OCI-LY1 (cell line): ENCODE data around the gene MTCL3.

Source experiments
- H2AFZ ChIP-seq: fragments of 200-600 bp; sonication (generic), shearing (Covaris generic); 2 replicates; pipeline ENCODE4 v1.6.0; 2014; ENCODE audit warnings: antibody characterized with exemption, mild to moderate bottlenecking, low read length
- H3F3A ChIP-seq: fragments of 200-600 bp; sonication (generic), shearing (Covaris generic); 2 replicates; pipeline ENCODE4 v1.6.0; 2014; ENCODE audit warnings: mild to moderate bottlenecking, antibody characterized with exemption, low read length, moderate library complexity; ENCODE audit not compliant: insufficient read depth
- H3K27ac ChIP-seq: fragments of 200-600 bp; sonication (generic); 2 replicates; pipeline ENCODE4 v1.5.1; 2014; ENCODE audit warnings: low read length, mixed run types, mild to moderate bottlenecking, low read depth; ENCODE audit not compliant: poor library complexity, severe bottlenecking
- H3K27me3 ChIP-seq: fragments of 200-600 bp; sonication (generic); 2 replicates; pipeline ENCODE4 v1.6.0; 2014; ENCODE audit warnings: antibody characterized with exemption, mild to moderate bottlenecking, low read length, moderate library complexity; ENCODE audit not compliant: insufficient read depth
- H3K36me3 ChIP-seq: fragments of 200-600 bp; sonication (generic); 2 replicates; pipeline ENCODE4 v1.6.1; 2014; ENCODE audit warnings: mild to moderate bottlenecking, antibody characterized with exemption, low read length, moderate library complexity, mixed read lengths; ENCODE audit not compliant: insufficient read depth
- H3K4me1 ChIP-seq: fragments of 200-600 bp; sonication (generic); 2 replicates; pipeline ENCODE4 v1.5.1; 2014; ENCODE audit warnings: mild to moderate bottlenecking, low read length, moderate library complexity; ENCODE audit not compliant: insufficient read depth, severe bottlenecking
- H3K4me2 ChIP-seq: fragments of 200-600 bp; sonication (generic), shearing (Covaris generic); 2 replicates; pipeline ENCODE4 v1.6.1; 2014; ENCODE audit warnings: low read length
- H3K4me3 ChIP-seq: fragments of 200-600 bp; sonication (generic); 2 replicates; pipeline ENCODE4 v1.5.1; 2014; ENCODE audit warnings: low read length, low read depth, mild to moderate bottlenecking, mixed read lengths; ENCODE audit not compliant: poor library complexity, severe bottlenecking
- H3K79me2 ChIP-seq: fragments of 200-600 bp; shearing (Covaris generic); 2 replicates; pipeline ENCODE4 v1.6.1; 2016; ENCODE audit warnings: mixed run types, low read length, mixed read lengths; ENCODE audit not compliant: insufficient read depth
- H3K9ac ChIP-seq: fragments of 200-600 bp; sonication (generic), shearing (Covaris generic); 2 replicates; pipeline ENCODE4 v1.6.1; 2014; ENCODE audit warnings: mild to moderate bottlenecking, low read length, mixed read lengths
- H3K9me2 ChIP-seq: fragments of 200-600 bp; sonication (generic), shearing (Covaris generic); 2 replicates; pipeline ENCODE4 v1.6.1; 2014; ENCODE audit warnings: low read depth, mild to moderate bottlenecking, low read length, mixed read lengths
- H3K9me3 ChIP-seq: fragments of 200-600 bp; shearing (Covaris generic); 2 replicates; pipeline ENCODE4 v1.6.1; 2014; ENCODE audit warnings: low read length, mixed read lengths
- H4K20me1 ChIP-seq: fragments of 200-600 bp; sonication (generic), shearing (Covaris generic); 2 replicates; pipeline ENCODE4 v1.6.0; 2016; ENCODE audit warnings: mild to moderate bottlenecking, low read length; ENCODE audit not compliant: insufficient read depth
- CTCF ChIP-seq: fragments of 200-600 bp; sonication (generic), shearing (Covaris generic); IDR thresholded peaks from 2 replicates; pipeline ENCODE4 v1.5.1; 2017; ENCODE audit warnings: mild to moderate bottlenecking, antibody characterized with exemption, low read length, moderate library complexity, mixed read lengths
- EZH2 ChIP-seq: fragments of 200-600 bp; sonication (generic), shearing (Covaris generic); IDR thresholded peaks from 2 replicates; pipeline ENCODE4 v1.8.0; 2017; ENCODE audit warnings: borderline replicate concordance, mixed run types, mild to moderate bottlenecking, antibody characterized with exemption, low read length, moderate library complexity, mixed read lengths

The MTCL3 gene

GRCh38 chr6:127439718-127440117, 79.4 kb downstream of the MTCL3 start:
- TF ChIP-seq CTCF = no peak
- Histone ChIP-seq H4K20me1 (no peaks in the 10 kb centered on the region), H2AFZ (no peak overlapping the region), H3K4me1 (no peaks in the 10 kb centered on the region), H3K79me2 (no peaks in the 10 kb centered on the region), H3K9me2 (no peaks in the 10 kb centered on the region), H3K9me3 (no peaks in the 10 kb centered on the region), H3K9ac (no peak overlapping the region), H3K4me2 (no peak overlapping the region), H3K36me3 (no peaks in the 10 kb centered on the region), H3K27ac (no peak overlapping the region), H3K4me3 (no peak overlapping the region), H3F3A (no peaks in the 10 kb centered on the region), H3K27me3 (no peaks in the 10 kb centered on the region)

- Histone ChIP-seq H2AFZ (no peak overlapping the region), H3K4me3 (no peak overlapping the region), H3K9ac (no peak overlapping the region), H3K4me2 (no peak overlapping the region), H3K9me2 (no peaks in the 10 kb centered on the region), H4K20me1 (no peaks in the 10 kb centered on the region), H3F3A (no peaks in the 10 kb centered on the region), H3K79me2 (no peaks in the 10 kb centered on the region), H3K27ac (no peak overlapping the region), H3K4me1 (no peaks in the 10 kb centered on the region), H3K36me3 (no peaks in the 10 kb centered on the region), H3K27me3 (no peaks in the 10 kb centered on the region), H3K9me3 (no peaks in the 10 kb centered on the region)
- TF ChIP-seq CTCF (no peak), EZH2 (no peak)
Observed at GRCh38 chr6:127436578-127437110, 82.5 kb downstream of the MTCL3 start.

GRCh38 chr6:127435626-127436220, 83.4 kb downstream of the MTCL3 start:
- Histone ChIP-seq H3K9me3 (no peaks in the 10 kb centered on the region), H3K4me1 (no peaks in the 10 kb centered on the region), H3K9me2 (no peaks in the 10 kb centered on the region), H3F3A (no peaks in the 10 kb centered on the region), H3K27me3 (no peaks in the 10 kb centered on the region), H4K20me1 (no peaks in the 10 kb centered on the region), H3K36me3 (no peaks in the 10 kb centered on the region), H2AFZ (no peak overlapping the region), H3K4me3 (no peak overlapping the region), H3K4me2 (no peak overlapping the region), H3K9ac (no peak overlapping the region), H3K27ac (no peak overlapping the region), H3K79me2 (no peaks in the 10 kb centered on the region)
- TF ChIP-seq EZH2 (no peak), CTCF (no peak)
